Endothelial cell of umbilical vein (primary cell): ENCODE measurements around the gene PCP4L1.

Source experiments
- CTCF ChIP-seq, 2 donors: IDR thresholded peaks; 1 replicate in 1 of 2; 2 replicates in 1 of 2; pipeline ENCODE4 v1.5.1; 2011; ENCODE audit warnings: low read length in 2 of 2, mild to moderate bottlenecking in 2 of 2, moderate library complexity in 2 of 2, control low read depth in 1 of 2, inconsistent platforms in 1 of 2, low read depth in 1 of 2; ENCODE audit not compliant: insufficient read depth in 1 of 2; ENCODE audit errors: extremely low read depth in 1 of 2
- EZH2 ChIP-seq: IDR thresholded peaks from 2 replicates; pipeline ENCODE4 v1.6.1; 2012; ENCODE audit warnings: borderline replicate concordance, low read depth, mild to moderate bottlenecking, moderate library complexity, low read length, inconsistent platforms; ENCODE audit not compliant: severe bottlenecking
- FOS ChIP-seq: IDR thresholded peaks from 2 replicates; pipeline ENCODE4 v1.6.1; 2011; ENCODE audit warnings: mild to moderate bottlenecking, low read length, moderate library complexity, borderline replicate concordance; ENCODE audit not compliant: insufficient read depth
- GATA2 ChIP-seq: IDR thresholded peaks from 2 replicates; pipeline ENCODE4 v1.7.0; 2011; ENCODE audit warnings: low read depth, mild to moderate bottlenecking, moderate library complexity, mixed read lengths, low read length; ENCODE audit not compliant: insufficient read length, insufficient read depth
- JUN ChIP-seq: IDR thresholded peaks from 2 replicates; pipeline ENCODE4 v1.6.1; 2011; ENCODE audit warnings: borderline replicate concordance, low read depth; ENCODE audit not compliant: insufficient read length, insufficient read depth
- MAX ChIP-seq: IDR thresholded peaks from 2 replicates; pipeline ENCODE4 v1.6.1; 2011; ENCODE audit not compliant: insufficient read depth, insufficient read length
- MYC ChIP-seq: IDR thresholded peaks from one replicate; pipeline ENCODE4 v1.6.1; 2011; ENCODE audit warnings: mild to moderate bottlenecking, low read depth, low read length
- POLR2A ChIP-seq: IDR thresholded peaks from 2 replicates; pipeline ENCODE4 v1.6.1; 2012; ENCODE audit warnings: low read depth, mild to moderate bottlenecking, control low read depth, low read length
- POLR2AphosphoS5 ChIP-seq: IDR thresholded peaks from 2 replicates; pipeline ENCODE4 v1.6.1; 2012; ENCODE audit warnings: low read depth, mild to moderate bottlenecking, control low read depth, low read length, moderate library complexity; ENCODE audit not compliant: insufficient read depth

- TF ChIP-seq POLR2A (no peak), CTCF (IDR thresholded peaks at IDR 0.05; ENCODE audit: extremely low read depth in 1 of 2, insufficient read depth in 1 of 2, low read depth in 1 of 2, low read length in 2 of 2) (no peak), FOS (no peak), EZH2 (no peak), MYC (no peak), POLR2AphosphoS5 (no peak), MAX (no peak), GATA2 (no peak), JUN (no peak)
Measured at GRCh38 chr1:161226320-161226711, 32.2 kb upstream of the PCP4L1 start.
